Prostate gland (tissue), 2 donors: ENCODE measurements around the gene C22orf31.

Source experiments
- POLR2A ChIP-seq: fragments of 450-650 bp; IDR thresholded peaks from one replicate; pipeline ENCODE4 v1.6.1; 2016; ENCODE audit warnings: antibody characterized with exemption, mild to moderate bottlenecking
- POLR2AphosphoS5 ChIP-seq: sonication (generic); formaldehyde crosslinking; IDR thresholded peaks from one replicate; pipeline ENCODE4 v1.6.1; 2017; ENCODE audit warnings: antibody characterized with exemption
- TF ChIP-seq, protein P1 (sequence below), 4 experiments: fragments of 200-600 bp in 2 of 4; fragments of 450-650 bp in 2 of 4; sonication (generic) in 2 of 4; IDR thresholded peaks; 1 replicate in 3 of 4; 2 replicates in 1 of 4; pipeline ENCODE4 v1.5.1; 2016 to 2019; ENCODE audit warnings: antibody characterized with exemption in 4 of 4, mild to moderate bottlenecking in 2 of 4, moderate library complexity in 2 of 4

DNA sequence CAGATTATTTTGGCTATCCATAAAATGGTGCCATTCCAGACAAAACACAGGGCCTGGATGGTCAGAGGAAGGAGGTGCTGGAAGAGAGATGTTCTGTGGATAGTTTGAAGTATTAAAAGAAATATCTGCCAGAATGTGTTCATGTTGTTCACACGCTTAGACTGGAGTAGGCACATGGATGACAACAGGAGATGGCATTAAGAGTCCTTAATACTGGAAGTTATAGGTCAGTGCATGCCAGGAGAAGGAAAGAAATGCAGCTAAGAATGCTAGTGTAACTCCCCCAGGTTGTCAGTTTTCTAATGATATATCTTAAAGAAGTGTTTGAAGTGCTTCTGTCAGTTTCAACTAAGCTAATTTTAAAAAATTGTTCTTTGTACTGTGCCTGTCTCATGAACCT, 31.4 kb upstream of the C22orf31 start:
- TF ChIP-seq POLR2A (no peak), POLR2AphosphoS5 (no peak)
- TF ChIP-seq, protein P1, sequence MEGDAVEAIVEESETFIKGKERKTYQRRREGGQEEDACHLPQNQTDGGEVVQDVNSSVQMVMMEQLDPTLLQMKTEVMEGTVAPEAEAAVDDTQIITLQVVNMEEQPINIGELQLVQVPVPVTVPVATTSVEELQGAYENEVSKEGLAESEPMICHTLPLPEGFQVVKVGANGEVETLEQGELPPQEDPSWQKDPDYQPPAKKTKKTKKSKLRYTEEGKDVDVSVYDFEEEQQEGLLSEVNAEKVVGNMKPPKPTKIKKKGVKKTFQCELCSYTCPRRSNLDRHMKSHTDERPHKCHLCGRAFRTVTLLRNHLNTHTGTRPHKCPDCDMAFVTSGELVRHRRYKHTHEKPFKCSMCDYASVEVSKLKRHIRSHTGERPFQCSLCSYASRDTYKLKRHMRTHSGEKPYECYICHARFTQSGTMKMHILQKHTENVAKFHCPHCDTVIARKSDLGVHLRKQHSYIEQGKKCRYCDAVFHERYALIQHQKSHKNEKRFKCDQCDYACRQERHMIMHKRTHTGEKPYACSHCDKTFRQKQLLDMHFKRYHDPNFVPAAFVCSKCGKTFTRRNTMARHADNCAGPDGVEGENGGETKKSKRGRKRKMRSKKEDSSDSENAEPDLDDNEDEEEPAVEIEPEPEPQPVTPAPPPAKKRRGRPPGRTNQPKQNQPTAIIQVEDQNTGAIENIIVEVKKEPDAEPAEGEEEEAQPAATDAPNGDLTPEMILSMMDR (IDR thresholded peaks at IDR 0.05) = no peak
